Colon (tissue), 2 donors: Measurements from ENCODE around the gene APP.
"Not testable (repeated sequence)": the region's sequence is repeated elsewhere in the genome, so short reads cannot be mapped to it uniquely, and the experiment has no call there.

Experiments used
- FAIRE-seq: peaks from 2 replicates; lab custom pipeline; 2012; peaks lifted over from hg19 to GRCh38; lab: Jason Lieb, UNC
- donor health status: control.
- donor health status: control.

Gene APP

DNA sequence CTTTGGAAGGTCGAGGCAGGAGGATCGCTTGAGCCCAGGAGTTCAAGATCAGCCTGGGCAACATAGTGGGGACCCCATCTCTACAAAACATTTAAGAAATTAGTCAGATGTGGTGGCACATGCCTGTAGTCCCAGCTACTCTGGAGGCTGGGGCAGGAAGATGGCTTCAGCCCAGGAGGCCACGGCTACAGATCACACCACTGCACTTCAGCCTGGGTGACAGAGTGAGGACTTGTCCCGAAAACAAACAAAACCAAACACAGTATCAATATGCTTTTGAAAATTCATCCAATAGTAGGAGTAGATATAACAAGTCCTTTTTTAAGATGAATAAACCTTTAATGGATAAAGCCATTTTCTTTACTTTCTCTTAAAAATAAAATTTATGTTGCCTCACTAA lies 8.5 kb downstream of the APP start:
- FAIRE-seq = no peak

DNA sequence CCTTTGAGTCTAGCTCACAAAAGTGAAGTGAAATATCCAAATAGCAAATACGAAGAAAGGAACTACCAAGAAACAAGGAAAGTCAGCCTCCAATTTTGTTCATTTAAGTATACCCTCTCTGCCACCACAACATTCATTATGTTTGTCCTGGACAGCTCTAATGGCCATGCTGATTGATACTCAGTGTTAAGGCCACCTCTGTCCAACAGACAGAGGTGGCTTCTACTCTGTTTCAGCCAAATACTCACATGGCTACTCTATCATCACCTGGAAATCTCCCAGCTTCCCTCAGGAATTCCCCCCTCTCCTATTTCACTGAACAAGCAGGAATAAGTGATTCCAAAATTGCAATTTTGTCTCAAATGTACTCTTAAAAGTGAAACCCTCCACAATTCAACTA lies 10.7 kb downstream of the APP start:
- no peak for FAIRE-seq

DNA sequence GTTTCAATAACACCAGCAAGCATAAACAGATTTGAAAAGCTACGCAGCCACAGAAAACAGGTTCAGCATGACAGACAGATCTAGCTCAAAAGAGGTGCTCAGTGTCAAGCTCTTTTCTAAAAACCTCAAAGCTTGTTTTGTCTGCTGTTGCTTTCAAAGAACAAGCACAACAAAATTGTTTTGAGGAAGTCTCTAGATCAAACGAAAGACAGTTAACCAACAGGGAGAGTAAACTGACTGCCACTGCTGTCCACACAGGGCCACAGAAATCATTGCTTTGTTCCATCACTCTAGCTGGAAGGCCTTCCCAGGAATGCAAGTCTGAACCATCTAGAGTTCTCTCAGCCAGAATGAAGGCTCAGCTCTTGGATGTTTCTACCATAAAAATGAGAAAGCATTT lies 12.8 kb downstream of the APP start:
- no peak for FAIRE-seq

DNA sequence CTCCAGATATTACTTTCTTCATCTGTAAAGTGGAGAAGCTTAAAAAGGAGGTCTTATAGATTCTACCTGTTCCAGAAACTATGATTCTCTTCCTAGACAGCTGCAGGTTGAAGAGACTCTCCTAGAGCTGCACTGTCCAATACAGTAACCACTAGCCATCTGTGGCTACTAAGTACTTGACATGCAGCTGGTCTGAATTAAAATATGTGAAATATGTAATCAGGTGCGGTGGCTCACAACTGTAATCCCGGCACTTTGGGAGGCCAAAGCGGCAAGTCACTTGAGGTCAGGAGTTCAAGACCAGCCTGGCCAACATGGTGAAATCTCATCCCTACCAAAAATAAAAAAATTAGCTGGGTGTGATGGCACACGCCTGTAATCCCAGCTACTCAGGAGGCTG lies 15.8 kb downstream of the APP start:
- no peak for FAIRE-seq

DNA sequence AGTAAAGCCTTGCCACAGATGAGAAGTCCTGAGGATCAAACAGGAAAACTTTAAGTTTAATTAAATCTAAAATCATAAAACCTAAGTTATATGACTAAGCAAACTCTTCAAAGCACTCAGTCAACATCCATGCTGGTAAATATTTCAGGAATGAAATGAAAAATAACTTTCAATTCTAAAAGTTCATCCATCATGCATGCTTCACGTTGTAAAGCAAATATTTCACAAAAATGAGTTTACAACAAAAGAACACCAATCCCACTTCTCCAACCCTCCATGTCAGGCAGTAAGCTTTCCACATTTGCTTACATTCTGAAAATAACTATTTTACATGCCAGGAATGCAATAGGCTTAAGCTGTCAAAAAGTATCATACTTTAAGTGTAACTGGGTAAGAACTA lies 16.8 kb downstream of the APP start:
- no peak for FAIRE-seq

DNA sequence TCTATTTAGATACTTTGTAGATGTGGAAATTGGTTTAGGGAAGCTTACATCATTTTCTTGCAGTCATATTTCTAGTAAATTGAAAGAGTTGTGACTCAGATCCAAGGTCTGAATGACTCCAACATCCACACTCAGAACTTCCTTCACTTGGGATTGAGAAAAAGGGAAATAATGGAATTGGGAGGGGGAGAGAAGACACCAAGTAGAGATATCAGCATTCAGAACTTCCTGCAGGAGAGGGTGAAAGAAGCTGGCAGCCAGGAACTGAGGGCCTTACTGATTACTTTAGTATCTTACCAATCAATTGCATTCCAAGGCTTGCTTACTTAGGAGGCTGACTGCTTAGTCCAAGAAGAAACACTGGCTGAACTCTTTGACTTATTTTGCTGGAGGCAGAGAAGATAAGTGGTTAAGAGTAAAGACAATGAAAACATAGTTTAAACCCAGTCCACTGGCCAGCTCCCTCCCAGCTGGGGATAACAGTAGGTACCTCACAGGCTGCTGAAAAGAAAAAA lies 21.7 kb downstream of the APP start:
- FAIRE-seq = no peak

DNA sequence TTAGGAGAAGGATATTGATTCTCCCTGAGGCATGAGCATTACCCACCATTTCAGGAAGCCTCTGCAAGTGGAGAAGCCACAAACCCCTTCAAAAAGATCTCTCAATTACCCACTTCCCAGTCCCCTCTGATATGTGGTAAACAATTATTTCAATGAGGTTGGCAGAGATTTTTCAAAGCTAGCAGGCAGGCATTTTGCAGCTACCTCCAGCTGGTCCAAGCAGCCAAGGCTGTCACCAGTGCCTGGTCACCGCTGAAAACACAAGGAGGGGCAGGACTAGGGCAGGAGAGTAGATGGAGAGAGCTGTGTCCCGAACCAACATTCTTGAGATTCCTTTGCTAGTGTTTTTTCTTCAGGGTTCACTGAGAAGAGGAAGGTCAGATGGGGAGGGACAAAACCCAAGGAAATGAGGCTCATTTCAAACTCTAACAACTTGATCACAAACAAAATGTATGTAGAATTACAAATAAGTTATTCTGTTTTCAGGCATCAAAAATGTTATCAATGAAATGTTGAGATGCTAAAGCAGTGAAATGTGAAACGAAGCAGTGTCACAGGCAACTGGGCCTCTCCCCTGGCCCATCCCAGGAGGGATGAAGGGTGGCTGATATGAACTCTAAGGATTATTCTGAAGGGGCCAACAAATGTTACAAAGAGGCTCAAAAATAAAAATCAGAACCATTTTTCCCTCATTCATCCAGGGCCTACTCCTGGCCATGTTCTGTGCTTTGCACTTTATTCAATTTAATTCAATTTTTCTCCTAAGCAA lies 22.3 kb downstream of the APP start:
- no peak for FAIRE-seq

DNA sequence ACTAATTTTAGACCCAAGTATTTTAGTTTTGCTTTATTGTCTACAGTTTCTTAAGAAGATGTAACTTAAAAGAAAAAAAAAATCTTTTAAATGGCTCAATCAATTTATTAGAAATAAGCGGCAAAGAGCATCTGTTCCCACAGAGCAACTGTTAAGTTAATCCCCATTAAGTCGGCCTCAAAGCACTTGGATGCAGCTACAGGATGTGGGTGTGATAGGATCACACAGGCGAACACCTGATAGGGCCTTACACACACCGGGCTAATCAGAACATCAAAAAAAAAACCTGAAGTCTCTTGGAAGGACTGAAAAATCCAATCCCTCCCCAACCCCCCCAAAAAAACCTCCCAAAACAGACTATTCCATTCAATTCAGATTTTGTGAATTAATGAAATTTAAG lies 23.0 kb downstream of the APP start:
- FAIRE-seq = no peak

DNA sequence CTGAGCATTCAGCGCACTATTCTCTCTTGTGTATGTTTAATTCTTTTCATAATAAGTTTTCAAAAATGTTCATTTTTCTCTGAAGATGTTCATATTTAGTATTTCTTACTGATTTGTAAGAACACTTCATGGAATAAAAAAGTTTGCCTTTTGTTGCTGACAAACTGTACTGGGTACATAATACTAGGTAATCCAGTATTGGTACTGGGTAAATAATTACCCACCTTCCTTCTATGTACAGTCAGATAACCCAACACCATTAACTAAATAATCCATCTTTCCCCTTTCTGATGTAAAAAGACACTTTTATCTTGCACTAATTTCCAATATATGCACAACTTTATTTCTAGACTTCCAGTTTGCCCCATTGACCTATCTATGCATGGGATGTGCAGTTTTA lies 23.9 kb downstream of the APP start:
- no peak for FAIRE-seq

DNA sequence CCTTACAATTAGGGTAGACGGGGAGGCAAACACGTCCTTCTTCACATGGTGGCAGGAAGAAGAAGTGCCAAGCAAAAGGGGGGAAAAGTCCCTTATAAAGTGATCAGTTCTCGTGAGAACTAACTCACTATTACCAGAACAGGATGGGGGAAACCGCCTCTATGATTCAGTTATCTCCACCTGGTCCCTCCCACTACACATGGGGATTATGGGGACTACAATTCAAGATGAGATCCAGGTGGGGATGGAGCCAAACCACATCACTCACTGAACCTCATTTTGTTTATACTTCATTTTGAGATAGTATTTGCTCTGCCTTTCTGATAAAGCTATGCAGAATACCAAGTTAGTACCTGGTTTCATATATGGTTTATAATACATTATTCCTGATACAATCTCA lies 26.5 kb downstream of the APP start:
- FAIRE-seq = no peak

DNA sequence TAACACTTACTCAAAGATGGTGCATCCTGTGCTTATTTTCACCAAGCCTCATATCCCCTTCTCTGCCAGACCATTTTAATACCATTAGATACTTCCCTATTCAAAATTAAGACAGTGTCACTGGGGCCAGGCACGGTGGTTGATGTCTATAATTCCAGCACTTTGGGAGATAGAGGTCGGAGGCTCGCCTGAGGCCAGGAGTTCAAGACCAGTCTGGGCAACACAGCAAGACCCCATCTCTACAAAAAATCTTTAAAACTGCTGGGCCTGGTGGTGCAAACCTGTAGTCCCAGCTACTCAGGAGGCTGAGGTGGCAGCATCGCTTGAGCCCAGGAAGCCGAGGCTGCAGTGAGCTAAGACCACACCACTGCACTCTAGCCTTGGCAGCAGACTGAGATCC lies 28.2 kb downstream of the APP start:
- FAIRE-seq = no peak

DNA sequence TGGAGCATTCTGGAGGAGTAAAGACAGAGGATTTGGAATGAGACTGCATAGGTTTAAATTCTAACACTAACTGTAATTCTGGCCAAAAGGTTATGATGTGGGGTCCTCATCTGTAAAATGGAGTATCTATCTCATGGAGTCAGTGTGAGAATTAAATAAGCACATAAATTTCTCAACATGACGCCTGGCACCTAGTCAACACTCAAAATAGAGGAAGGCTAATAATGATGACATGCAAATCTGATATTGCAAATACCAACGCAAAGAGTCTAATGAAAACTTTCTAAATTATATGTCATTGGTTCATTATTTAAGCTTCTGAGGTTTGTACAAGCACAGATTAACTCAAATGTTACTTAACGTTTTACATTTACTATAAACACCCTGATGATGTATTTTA lies 29.6 kb downstream of the APP start:
- no peak for FAIRE-seq

DNA sequence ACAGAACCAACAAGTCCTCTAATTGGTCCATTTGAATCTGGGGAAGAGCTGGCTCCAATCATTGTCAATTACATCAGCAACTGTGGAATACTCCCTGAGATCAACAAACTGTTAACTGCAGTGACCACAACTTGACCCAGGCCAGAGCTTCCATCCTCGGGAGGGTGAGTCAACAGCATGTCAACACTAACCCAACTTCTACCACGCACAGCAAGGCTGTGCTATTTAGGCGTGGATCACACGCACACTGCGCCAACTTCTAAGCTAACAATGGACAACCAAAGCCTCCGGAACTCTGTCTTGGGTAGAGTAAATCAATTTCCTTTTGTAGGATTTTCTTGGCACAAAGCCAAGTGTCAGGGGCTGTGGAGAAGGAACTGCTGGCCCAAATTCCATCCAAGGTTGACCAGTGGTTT lies 30.4 kb downstream of the APP start:
- no peak for FAIRE-seq

DNA sequence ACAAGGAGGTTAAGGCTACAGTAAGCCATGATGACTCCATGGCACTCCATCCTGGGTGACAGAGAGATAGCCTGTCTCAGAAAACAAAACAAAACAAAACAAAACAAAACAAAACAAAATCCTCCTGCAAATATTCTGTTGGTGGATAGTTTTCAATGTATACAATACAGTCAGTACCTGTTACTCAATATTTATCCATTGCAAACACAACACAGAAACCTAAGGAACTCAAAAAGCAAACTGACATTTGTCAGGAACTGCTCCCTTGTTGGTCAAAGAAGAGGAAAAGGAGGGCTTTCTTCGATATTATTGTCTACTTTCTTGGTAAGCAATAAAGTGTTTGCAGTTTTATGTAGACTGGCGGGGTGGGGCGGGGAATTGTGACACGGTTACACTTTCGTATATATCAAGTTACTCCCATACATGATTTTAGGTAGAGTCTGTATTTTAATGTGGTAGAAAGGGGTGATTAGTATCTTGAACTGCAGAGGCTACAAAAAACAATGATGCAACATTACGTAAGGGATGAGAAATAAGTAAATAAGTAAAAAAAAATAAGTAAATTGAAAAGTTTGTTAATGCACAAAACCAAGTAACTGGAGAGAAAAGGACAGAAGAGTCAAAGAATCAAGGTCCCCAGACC lies 31.8 kb downstream of the APP start:
- FAIRE-seq = no peak

DNA sequence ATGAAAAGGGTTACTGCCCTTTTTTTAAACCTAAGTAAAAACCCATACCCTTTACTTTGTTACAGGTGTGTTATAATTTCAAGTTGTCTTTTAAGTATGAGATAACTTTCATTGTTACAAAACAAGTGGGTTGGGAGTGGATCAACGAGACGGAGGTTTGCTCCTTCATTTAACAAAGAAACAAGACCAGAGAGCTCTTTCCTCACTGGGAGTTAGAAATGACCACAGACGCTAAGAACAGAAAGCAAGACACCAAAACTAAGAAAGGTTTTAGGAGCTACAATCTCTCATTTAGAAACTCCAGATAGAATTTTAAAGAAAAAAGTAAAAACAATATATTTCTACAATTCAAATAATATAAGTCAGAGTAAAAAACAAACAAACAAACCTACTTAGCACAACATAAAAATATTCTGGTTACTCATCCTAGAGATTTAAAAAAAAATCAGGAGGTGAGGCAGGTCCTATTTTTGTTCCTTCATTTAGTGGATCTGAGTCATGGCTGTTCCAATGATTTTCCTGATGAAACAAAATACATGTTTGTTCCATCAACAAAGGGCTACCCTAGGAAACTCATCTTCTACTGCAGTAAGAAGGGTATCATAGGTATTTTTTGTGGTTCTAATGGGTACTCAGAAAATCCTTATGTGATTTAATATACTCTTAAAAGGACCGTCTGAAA lies 33.0 kb downstream of the APP start:
- FAIRE-seq = no peak

DNA sequence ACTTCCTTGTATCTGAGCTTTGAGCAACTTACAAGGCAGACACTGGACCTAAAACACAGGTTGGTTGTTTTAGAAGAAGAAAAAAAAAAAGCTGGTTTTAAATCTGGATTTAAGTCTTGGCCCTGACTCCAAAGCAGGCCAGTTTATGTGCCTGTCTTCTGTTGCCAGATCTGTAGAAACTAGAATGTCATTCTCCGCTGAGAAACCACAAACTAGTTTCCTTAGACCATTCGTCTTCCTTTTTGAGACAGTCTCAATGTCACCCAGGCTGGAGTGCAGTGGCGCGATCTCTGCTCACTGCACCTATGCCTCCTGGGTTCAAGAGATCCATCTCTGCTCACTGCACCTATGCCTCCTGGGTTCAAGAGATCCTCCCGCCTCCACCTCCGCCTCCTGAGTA lies 33.9 kb downstream of the APP start:
- FAIRE-seq = no peak

DNA sequence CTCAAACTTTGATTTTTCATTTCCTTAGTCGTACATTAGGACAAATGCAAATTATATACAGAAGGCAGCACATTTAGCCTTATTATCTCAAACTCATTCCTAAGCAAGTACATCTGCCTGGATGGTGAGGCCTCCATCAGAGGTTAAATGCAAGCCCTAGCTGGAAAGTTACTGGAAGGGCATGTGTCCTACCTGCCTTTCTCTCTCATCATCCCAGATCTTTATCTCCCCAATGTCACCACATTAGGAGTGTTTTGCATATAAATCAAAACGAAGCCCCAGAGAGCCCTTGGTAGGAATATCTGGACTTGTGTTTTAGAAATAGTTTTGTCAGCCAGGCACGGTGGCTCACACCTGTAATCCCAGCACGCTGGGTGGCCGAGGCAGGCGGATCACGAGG lies 35.0 kb downstream of the APP start:
- FAIRE-seq = no peak

DNA sequence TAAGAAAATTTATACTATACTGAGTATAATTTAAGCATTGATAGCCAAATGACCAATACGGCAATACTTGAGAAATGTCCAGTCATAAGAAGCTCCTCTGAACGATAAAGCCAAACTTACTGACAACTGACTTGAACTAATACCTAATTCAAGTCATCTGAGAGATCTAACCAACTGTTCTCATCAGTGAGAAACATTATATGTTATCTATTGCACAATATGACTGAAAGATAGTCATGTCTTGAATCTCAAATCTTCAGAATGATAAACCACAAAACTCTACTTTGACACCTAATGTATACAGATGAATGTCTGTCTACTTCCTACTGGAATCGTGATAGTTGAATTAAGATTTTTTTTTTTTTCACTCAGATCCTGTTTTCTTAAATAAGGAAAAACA lies 39.0 kb downstream of the APP start:
- no peak for FAIRE-seq

DNA sequence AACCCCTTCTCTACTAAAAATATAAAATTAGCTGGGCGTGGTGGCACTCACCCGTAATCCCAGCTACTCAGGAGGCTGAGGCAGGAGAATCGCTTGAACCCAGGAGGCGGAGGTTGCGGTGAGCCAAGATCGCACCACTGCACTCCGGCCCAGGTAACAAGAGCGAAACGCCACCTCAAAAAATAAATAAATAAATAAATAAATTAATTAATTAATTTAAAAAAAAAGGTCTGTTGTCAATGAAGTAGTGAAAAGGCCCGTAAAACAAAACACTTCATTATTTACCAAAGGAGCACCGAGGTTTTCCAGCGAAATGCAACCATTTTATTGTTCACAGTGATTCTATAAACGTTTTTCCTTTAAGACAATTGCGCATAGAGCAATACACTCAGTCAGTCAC lies 39.5 kb downstream of the APP start:
- not testable (repeated sequence) for FAIRE-seq

DNA sequence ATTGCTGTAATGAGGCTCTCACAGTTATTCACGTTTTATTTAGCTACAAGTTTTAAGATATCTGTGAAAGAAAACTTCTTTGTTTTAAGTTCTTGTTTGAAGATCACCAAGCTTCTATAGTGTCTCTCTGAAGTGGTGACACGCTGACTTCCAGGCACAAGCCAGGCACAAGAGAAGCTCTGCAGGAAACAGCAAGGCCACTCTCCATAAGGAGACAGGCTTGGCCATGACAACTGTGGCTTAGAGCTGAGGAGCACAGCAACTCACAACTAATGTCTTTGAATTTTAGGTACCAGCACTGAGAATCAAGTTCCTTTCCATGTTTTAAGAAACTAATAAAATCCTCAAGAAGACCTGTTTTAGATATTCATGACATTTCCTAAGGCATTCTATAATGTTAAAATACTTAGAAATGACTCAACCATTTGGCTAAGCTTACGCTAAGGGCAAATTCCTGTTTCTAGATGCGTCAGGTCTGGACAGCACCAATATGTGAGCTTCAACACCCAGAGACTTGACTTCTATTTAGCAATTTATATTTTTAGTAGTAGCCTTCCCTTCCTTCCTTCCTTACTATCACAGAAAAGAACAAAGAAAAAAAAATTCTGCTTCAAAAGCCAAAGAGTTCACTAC lies 40.2 kb downstream of the APP start:
- FAIRE-seq = no peak

DNA sequence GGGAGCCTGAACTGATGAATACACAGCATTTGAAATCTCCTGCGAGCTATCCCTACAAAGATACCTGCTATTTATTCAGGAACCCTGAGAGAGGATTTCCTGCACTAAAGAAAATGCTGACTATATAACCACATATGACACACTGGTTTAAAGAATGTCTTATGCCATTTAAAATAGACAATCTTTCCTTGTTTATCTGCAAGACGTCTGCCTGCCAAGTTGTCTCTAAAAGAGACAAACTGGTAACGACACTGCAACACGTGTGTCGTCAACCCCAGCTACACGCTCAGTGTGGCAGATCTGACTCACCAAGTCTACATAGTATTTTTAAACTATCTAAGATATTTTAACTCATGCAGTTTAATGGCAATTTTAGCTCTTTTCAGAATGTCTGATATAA lies 42.7 kb downstream of the APP start:
- FAIRE-seq = no peak

DNA sequence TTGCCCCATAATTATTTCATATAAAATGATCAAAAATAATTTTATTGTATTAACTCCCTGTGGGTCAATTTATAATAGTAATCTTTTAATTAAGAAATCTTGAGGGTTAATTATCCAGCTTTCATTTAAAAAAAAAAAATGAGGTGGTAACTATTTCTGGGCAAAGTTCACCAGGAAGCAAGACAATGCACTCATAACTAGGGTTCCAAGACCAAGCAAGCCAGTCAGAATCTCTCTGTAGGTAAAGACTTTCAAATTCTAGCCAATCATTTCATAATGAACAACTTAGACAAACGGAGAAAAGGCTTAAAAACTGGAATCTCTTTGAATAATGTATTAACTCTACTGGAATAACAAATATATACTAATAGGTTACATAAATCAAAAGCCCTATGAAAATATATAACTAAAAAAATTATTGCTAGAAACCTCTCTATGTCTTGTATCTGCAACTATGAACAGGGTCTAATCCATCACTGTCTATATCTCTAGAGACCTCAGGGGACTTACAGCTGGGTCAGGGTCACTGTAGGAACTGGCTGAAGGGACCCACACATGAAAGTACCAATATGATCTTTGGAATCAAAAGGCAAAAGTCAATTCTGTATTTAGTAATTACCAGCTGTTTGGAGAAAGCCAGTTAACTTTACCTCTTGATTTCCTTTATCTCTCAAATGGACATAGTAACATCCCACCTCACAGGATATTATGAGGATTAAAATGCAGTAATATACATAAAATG lies 43.3 kb downstream of the APP start:
- no peak for FAIRE-seq
